GM12892 (cell line): ENCODE results near the gene MYO3A.

ENCODE experiments used
- POLR2A ChIP-seq: IDR thresholded peaks from 2 replicates; pipeline ENCODE4 v1.6.1; 2011; ENCODE audit warnings: low read depth, low read length, control low read depth
- POLR2AphosphoS5 ChIP-seq: IDR thresholded peaks from 2 replicates; pipeline ENCODE4 v1.6.1; 2011; ENCODE audit warnings: low read depth, low read length, control low read depth
- TAF1 ChIP-seq: IDR thresholded peaks from 2 replicates; pipeline ENCODE4 v1.6.1; 2011; ENCODE audit warnings: low read depth, mild to moderate bottlenecking, control low read depth, low read length, borderline replicate concordance

- no peak for TF ChIP-seq POLR2AphosphoS5
- no peak for TF ChIP-seq POLR2A
- TF ChIP-seq TAF1: no peak
Measured at GRCh38 chr10:26177341-26177740, 243.3 kb downstream of the MYO3A start.
